NCI-H345 treated with DMSO at 0.1 percent for 48 hours (cell line): ENCODE measurements around the gene TRIM56.
"Not testable (repeated sequence)": the region's sequence is repeated elsewhere in the genome, so short reads cannot be mapped to it uniquely, and the experiment has no call there.

Source experiments
- DNase-seq: peaks from one replicate; lab custom pipeline; 2025; ENCODE audit not compliant: unreplicated experiment; lab: John Stamatoyannopoulos, UW

The TRIM56 gene

DNA sequence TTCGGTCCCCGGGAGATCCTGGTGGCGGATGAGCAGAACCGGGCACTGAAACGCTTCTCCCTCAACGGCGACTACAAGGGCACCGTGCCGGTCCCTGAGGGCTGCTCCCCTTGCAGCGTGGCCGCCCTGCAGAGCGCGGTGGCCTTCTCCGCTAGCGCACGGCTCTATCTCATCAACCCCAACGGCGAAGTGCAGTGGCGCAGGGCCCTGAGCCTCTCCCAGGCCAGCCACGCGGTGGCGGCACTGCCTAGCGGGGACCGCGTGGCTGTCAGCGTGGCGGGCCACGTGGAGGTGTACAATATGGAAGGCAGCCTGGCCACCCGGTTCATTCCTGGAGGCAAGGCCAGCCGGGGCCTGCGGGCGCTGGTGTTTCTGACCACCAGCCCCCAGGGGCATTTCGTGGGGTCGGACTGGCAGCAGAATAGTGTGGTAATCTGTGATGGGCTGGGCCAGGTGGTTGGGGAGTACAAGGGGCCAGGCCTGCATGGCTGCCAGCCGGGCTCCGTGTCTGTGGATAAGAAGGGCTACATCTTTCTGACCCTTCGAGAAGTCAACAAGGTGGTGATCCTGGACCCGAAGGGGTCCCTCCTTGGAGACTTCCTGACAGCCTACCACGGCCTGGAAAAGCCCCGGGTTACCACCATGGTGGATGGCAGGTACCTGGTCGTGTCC lies 3.7 kb downstream of the TRIM56 start:
- no peak for DNase-seq

GRCh38 chr7:101089876-101090275 lies 4.6 kb downstream of the TRIM56 start:
- no peak for DNase-seq

DNA sequence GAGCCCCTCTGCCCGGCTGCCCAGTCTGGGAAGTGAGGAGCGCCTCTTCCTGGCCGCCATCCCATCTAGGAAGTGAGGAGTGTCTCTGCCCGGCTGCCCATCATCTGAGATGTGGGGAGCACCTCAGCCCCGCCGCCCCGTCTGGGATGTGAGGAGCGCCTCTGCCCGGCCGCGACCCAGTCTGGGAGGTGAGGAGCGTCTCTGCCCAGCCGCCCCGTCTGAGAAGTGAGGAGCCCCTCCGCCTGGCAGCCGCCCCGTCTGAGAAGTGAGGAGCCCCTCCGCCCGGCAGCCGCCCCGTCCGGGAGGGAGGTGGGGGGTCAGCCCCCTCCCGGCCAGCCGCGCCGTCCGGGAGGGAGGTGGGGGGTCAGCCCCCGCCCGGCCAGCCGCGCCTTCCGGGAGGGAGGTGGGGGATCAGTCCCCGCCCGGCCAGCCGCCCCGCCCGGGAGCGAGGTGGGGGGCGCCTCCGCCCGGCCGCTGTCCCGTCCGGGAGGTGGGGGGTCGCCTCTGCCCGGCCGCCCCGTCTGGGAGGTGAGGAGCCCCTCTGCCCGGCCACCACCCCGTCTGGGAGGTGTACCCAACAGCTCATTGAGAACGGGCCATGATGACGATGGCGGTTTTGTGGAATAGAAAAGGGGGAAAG lies 7.1 kb downstream of the TRIM56 start:
- DNase-seq = not testable (repeated sequence)

DNA sequence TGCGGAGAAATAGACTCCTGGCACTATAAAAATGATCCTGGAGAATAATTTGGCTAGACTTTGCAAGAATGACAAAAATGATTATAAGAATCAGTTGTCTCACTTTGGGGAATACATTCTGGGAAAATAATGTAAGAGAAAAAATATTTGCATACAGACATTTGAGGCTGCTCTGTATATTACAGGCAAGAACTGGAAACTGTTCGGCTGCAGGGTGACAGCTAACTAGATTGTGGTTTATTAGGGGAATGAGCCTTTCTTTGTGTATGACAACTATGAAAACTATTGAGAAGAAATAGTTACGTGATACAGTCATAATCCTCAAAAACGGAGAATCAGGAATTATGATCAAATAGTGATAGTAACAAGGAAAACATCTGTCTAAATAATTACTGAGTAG lies 8.6 kb downstream of the TRIM56 start:
- no peak for DNase-seq

GRCh38 chr7:101094376-101094775 lies 9.1 kb downstream of the TRIM56 start:
- DNase-seq = no peak

GRCh38 chr7:101094791-101095375 lies 9.6 kb downstream of the TRIM56 start:
- DNase-seq = no peak

GRCh38 chr7:101096331-101096956 lies 11.2 kb downstream of the TRIM56 start:
- no peak for DNase-seq

- no peak for DNase-seq
These were observed 11.7 kb downstream of the TRIM56 start for GRCh38 chr7:101096957-101097347.

DNA sequence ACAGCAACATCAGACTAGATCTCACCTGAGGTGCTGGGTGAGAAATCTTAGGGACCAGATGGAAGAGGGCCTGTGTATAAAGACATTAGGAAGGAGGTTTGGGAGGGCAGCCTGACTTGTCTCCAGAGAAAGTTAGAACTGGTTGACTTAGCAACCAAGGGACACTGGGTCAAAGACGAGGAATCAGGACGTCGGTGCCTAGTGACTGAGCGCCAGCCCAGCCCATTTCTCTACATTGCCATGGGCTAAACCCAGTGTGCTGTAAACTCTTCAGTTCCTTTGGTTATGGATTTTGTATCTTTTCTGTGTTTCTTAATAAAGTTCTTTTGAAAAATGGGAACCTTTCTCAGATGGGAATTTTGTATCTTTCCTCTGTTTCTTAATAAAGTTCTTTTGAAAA lies 12.3 kb downstream of the TRIM56 start:
- DNase-seq = no peak

DNA sequence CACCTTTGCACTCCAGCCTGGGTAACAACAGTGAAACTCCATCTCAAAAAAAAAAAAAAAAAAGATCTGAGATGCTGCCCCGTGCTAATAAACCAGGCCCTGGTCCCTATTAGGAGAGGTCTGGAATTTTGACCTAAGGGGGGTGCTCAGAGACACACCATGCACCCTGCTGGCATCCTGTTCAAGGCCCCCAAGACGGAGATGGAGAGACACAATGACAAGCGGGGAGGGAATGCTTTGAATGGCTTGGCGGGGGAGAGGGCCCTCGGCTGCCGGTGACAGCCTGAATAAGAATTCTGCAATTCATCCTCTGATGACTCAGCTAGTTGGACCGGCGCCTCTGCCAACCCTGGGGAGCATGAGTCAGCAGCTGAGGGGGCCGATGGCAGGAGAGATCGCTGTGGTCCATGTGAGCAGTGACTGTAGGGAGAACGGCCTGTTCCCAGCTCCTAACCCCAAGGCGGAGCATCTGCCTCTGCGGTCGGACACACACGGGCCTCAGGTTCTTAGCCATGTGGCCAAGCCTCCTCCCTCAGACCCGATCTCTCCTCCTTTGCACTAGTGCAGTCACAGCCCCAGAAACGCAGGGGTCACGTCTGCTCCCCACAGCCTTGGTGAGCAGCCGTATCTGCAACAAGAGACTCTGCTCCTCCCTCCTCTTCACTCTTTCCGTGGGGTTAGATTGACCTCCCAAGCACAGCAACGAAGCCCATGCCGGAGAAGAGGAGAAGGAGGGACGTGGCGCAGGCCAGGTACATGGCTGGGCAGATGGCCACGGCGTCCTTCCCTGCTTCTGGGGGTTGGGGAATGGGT lies 14.9 kb downstream of the TRIM56 start:
- DNase-seq = no peak

- DNase-seq = no peak
These were observed 15.9 kb downstream of the TRIM56 start for GRCh38 chr7:101100858-101101847.

GRCh38 chr7:101102026-101102425 lies 16.7 kb downstream of the TRIM56 start:
- DNase-seq = no peak

- not testable (repeated sequence) for DNase-seq
These were observed 18.4 kb downstream of the TRIM56 start for GRCh38 chr7:101103701-101104100.

GRCh38 chr7:101104193-101104713 lies 19.0 kb downstream of the TRIM56 start:
- no peak for DNase-seq

GRCh38 chr7:101104799-101105198 lies 19.5 kb downstream of the TRIM56 start:
- no peak for DNase-seq

- DNase-seq = not testable (repeated sequence)
These were observed 20.0 kb downstream of the TRIM56 start for GRCh38 chr7:101105248-101105647.

- no peak for DNase-seq
These were observed 21.1 kb downstream of the TRIM56 start for GRCh38 chr7:101106386-101106785.

- no peak for DNase-seq
These were observed 23.1 kb downstream of the TRIM56 start for GRCh38 chr7:101108330-101108857.

DNA sequence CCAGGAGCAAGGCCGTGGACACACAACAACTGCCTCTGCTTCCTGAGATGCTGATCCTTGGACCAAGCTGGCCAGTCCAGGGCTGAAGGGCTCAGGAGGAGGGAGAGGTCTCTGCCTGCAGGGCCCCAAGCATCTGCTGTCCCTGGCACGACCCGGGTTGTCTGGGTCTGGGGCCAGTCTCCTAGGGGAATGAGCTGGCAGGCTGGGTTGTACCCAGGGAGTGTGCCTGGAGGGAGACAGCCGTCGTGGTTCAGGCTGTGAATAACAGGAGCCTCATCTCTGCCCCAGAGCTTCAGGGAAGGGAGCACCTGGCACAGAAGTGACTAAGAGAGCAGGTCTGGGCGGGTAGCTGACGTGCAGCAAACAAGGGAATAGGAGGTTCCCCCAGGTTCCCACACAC lies 23.7 kb downstream of the TRIM56 start:
- no peak for DNase-seq

DNA sequence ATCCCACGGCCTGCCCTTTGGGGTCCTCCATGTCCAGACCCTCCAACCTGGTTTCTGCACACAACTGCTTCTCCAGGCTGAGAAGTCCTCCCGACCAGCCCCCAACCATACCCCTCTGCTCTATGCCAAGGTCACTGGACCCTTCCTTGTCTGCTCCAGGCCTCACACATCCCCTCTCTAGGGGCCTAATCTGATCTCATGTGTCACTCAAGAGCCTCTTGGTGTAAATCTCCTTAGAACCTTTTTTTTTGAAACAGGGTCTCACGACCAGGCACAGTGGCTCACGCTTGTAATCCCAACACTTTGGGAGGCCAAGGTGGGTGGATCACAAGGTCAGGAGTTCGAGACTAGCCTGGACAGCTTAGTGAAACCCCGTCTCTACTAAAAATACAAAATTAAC lies 24.1 kb downstream of the TRIM56 start:
- DNase-seq = no peak
